GM18868 (cell line): Measurements from ENCODE around the gene DAP.
"Not testable (repeated sequence)": the region's sequence is repeated elsewhere in the genome, so short reads cannot be mapped to it uniquely, and the experiment has no call there.

ENCODE experiments used
- ATAC-seq: cut with Tn5 transposase; IDR thresholded peaks from one replicate; pipeline ENCODE4 v1.9.1; 2021; ENCODE audit warnings: mild to moderate bottlenecking, moderate library complexity; ENCODE audit not compliant: unreplicated experiment

The DAP gene

GRCh38 chr5:10735569-10736276, 25.3 kb downstream of the DAP start:
- ATAC-seq = peak; percentile 88

GRCh38 chr5:10734832-10735523, 26.1 kb downstream of the DAP start:
- no peak for ATAC-seq

- ATAC-seq = no peak
Observed at GRCh38 chr5:10734037-10734709, 26.9 kb downstream of the DAP start.

GRCh38 chr5:10733426-10733825, 27.6 kb downstream of the DAP start:
- ATAC-seq = no peak

GRCh38 chr5:10731913-10732312, 29.1 kb downstream of the DAP start:
- no peak for ATAC-seq

- ATAC-seq = no peak
Observed at GRCh38 chr5:10730043-10730351, 31.0 kb downstream of the DAP start.

GRCh38 chr5:10729320-10730042, 31.6 kb downstream of the DAP start:
- ATAC-seq = no peak

GRCh38 chr5:10728679-10729078, 32.4 kb downstream of the DAP start:
- no peak for ATAC-seq

- no peak for ATAC-seq
Observed at GRCh38 chr5:10727861-10728260, 33.2 kb downstream of the DAP start.

GRCh38 chr5:10726913-10727517, 34.0 kb downstream of the DAP start:
- peak; percentile 93 for ATAC-seq

- peak; percentile 16 for ATAC-seq
Observed at GRCh38 chr5:10726179-10726912, 34.7 kb downstream of the DAP start.

GRCh38 chr5:10725636-10726035, 35.4 kb downstream of the DAP start:
- ATAC-seq = no peak

GRCh38 chr5:10724781-10725507, 36.1 kb downstream of the DAP start:
- ATAC-seq = no peak

GRCh38 chr5:10723514-10723913, 37.5 kb downstream of the DAP start:
- ATAC-seq = no peak

- ATAC-seq = not testable (repeated sequence)
Observed at GRCh38 chr5:10720766-10721165, 40.3 kb downstream of the DAP start.

- no peak for ATAC-seq
Observed at GRCh38 chr5:10719965-10720364, 41.1 kb downstream of the DAP start.

- ATAC-seq = not testable (repeated sequence)
Observed at GRCh38 chr5:10718617-10719016, 42.4 kb downstream of the DAP start.

- not testable (repeated sequence) for ATAC-seq
Observed at GRCh38 chr5:10716825-10717224, 44.2 kb downstream of the DAP start.

- ATAC-seq = no peak
Observed at GRCh38 chr5:10715605-10716290, 45.3 kb downstream of the DAP start.
